HG03280 (cell line): ENCODE results near the gene GABRB2.

Experiments used
- ATAC-seq: cut with Tn5 transposase; IDR thresholded peaks from one replicate; pipeline ENCODE4 v1.9.1; 2021; ENCODE audit warnings: mild to moderate bottlenecking, moderate library complexity; ENCODE audit not compliant: unreplicated experiment

Gene GABRB2

GRCh38 chr5:161481922-161482321 lies 64.6 kb downstream of the GABRB2 start:
- ATAC-seq = no peak

GRCh38 chr5:161471211-161471950 lies 75.1 kb downstream of the GABRB2 start:
- no peak for ATAC-seq

- no peak for ATAC-seq
Observed at GRCh38 chr5:161467703-161468102, 78.8 kb downstream of the GABRB2 start.

GRCh38 chr5:161460741-161461140 lies 85.8 kb downstream of the GABRB2 start:
- no peak for ATAC-seq

- ATAC-seq = no peak
Observed at GRCh38 chr5:161446655-161447054, 99.9 kb downstream of the GABRB2 start.

GRCh38 chr5:161442471-161442870 lies 104.1 kb downstream of the GABRB2 start:
- no peak for ATAC-seq

- no peak for ATAC-seq
Observed at GRCh38 chr5:161432798-161433197, 113.7 kb downstream of the GABRB2 start.

- ATAC-seq = no peak
Observed at GRCh38 chr5:161431963-161432362, 114.6 kb downstream of the GABRB2 start.

GRCh38 chr5:161421067-161421466 lies 125.5 kb downstream of the GABRB2 start:
- no peak for ATAC-seq

GRCh38 chr5:161420521-161420920 lies 126.0 kb downstream of the GABRB2 start:
- ATAC-seq = no peak

- no peak for ATAC-seq
Observed at GRCh38 chr5:161414896-161415295, 131.6 kb downstream of the GABRB2 start.

- ATAC-seq = no peak
Observed at GRCh38 chr5:161414037-161414436, 132.5 kb downstream of the GABRB2 start.

GRCh38 chr5:161412792-161413191 lies 133.7 kb downstream of the GABRB2 start:
- ATAC-seq = no peak

- no peak for ATAC-seq
Observed at GRCh38 chr5:161411156-161411555, 135.4 kb downstream of the GABRB2 start.

GRCh38 chr5:161410640-161411039 lies 135.9 kb downstream of the GABRB2 start:
- no peak for ATAC-seq

GRCh38 chr5:161409471-161409870 lies 137.1 kb downstream of the GABRB2 start:
- ATAC-seq = no peak

GRCh38 chr5:161406880-161407279 lies 139.6 kb downstream of the GABRB2 start:
- no peak for ATAC-seq

GRCh38 chr5:161403996-161404395 lies 142.5 kb downstream of the GABRB2 start:
- no peak for ATAC-seq

GRCh38 chr5:161403121-161403520 lies 143.4 kb downstream of the GABRB2 start:
- no peak for ATAC-seq

- no peak for ATAC-seq
Observed at GRCh38 chr5:161400583-161400982, 145.9 kb downstream of the GABRB2 start.

- no peak for ATAC-seq
Observed at GRCh38 chr5:161399996-161400562, 146.4 kb downstream of the GABRB2 start.

- no peak for ATAC-seq
Observed at GRCh38 chr5:161397448-161397847, 149.1 kb downstream of the GABRB2 start.

GRCh38 chr5:161396171-161396570 lies 150.4 kb downstream of the GABRB2 start:
- ATAC-seq = no peak
